Sigmoid colon (tissue), 4 donors: Measurements from ENCODE around the gene PWP2.
"Not testable (repeated sequence)": the region's sequence is repeated elsewhere in the genome, so short reads cannot be mapped to it uniquely, and the experiment has no call there.

ENCODE experiments used
- POLR2A ChIP-seq, 2 donors: fragments of 450-650 bp; IDR thresholded peaks; one replicate each; pipeline ENCODE4 v1.6.1; 2016; ENCODE audit warnings: antibody characterized with exemption in 2 of 2, mild to moderate bottlenecking in 2 of 2, moderate library complexity in 2 of 2
- POLR2AphosphoS5 ChIP-seq, 4 donors: sonication (generic); formaldehyde crosslinking; IDR thresholded peaks; one replicate each; pipeline ENCODE4 v1.6.1; 2017; ENCODE audit warnings: antibody characterized with exemption in 4 of 4
- TF ChIP-seq, protein P1 (sequence below), 4 experiments: fragments of 450-650 bp in 3 of 4; fragments of 200-600 bp in 1 of 4; IDR thresholded peaks; one replicate each; pipeline ENCODE4 v1.5.1; 2016 to 2019; ENCODE audit warnings: antibody characterized with exemption in 4 of 4, mild to moderate bottlenecking in 3 of 4, moderate library complexity in 2 of 4

DNA sequence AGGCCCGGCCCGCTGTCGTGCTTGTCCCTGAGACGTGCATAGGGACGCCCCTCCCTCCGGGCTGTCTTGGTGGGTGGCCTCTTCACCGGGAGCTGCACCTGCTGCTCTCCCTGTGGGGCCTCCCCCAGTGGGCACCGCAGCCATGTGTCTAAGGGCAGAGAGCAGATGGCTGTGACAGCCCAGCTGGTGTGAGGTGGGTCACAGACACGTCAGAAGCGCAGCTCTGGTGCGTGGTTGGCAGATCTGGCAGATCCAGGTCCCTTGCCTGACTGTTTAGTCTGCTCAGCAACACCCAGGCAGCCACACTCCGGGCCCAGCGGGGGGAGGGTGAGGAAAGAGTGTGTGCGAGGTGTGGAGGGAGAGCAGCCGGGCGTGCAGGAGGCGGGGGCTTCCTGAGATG lies 36.2 kb downstream of the PWP2 start:
- TF ChIP-seq, protein P1, sequence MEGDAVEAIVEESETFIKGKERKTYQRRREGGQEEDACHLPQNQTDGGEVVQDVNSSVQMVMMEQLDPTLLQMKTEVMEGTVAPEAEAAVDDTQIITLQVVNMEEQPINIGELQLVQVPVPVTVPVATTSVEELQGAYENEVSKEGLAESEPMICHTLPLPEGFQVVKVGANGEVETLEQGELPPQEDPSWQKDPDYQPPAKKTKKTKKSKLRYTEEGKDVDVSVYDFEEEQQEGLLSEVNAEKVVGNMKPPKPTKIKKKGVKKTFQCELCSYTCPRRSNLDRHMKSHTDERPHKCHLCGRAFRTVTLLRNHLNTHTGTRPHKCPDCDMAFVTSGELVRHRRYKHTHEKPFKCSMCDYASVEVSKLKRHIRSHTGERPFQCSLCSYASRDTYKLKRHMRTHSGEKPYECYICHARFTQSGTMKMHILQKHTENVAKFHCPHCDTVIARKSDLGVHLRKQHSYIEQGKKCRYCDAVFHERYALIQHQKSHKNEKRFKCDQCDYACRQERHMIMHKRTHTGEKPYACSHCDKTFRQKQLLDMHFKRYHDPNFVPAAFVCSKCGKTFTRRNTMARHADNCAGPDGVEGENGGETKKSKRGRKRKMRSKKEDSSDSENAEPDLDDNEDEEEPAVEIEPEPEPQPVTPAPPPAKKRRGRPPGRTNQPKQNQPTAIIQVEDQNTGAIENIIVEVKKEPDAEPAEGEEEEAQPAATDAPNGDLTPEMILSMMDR (IDR thresholded peaks at IDR 0.05): not testable (repeated sequence)
- not testable (repeated sequence) for TF ChIP-seq POLR2A, POLR2AphosphoS5 (IDR thresholded peaks at IDR 0.05)
